LoVo (cell line): ENCODE results near the gene TECPR2.

Source experiments
- DNase-seq: peaks from one replicate; pipeline ENCODE4 v3.0.0-alpha.2; 2016; ENCODE audit warnings: low spot score

TECPR2 gene

GRCh38 chr14:102373110-102373509 lies 10.4 kb downstream of the TECPR2 start:
- DNase-seq: no peak

GRCh38 chr14:102374264-102374663 lies 11.5 kb downstream of the TECPR2 start:
- no peak for DNase-seq

GRCh38 chr14:102375119-102375518 lies 12.4 kb downstream of the TECPR2 start:
- DNase-seq: no peak

GRCh38 chr14:102377696-102378095 lies 15.0 kb downstream of the TECPR2 start:
- DNase-seq: no peak

GRCh38 chr14:102378830-102379229 lies 16.1 kb downstream of the TECPR2 start:
- DNase-seq: no peak

GRCh38 chr14:102387086-102387485 lies 24.3 kb downstream of the TECPR2 start:
- no peak for DNase-seq

GRCh38 chr14:102389246-102389645 lies 26.5 kb downstream of the TECPR2 start:
- DNase-seq: no peak

GRCh38 chr14:102390064-102390855 lies 27.5 kb downstream of the TECPR2 start:
- no peak for DNase-seq

- DNase-seq: no peak
Observed at GRCh38 chr14:102392506-102392905, 29.8 kb downstream of the TECPR2 start.

GRCh38 chr14:102394717-102395375 lies 32.1 kb downstream of the TECPR2 start:
- no peak for DNase-seq

- no peak for DNase-seq
Observed at GRCh38 chr14:102396521-102396920, 33.8 kb downstream of the TECPR2 start.

GRCh38 chr14:102403028-102403427 lies 40.3 kb downstream of the TECPR2 start:
- no peak for DNase-seq

- DNase-seq: no peak
Observed at GRCh38 chr14:102407258-102407657, 44.5 kb downstream of the TECPR2 start.

- no peak for DNase-seq
Observed at GRCh38 chr14:102408724-102409123, 46.0 kb downstream of the TECPR2 start.

GRCh38 chr14:102415671-102416070 lies 52.9 kb downstream of the TECPR2 start:
- no peak for DNase-seq

GRCh38 chr14:102417001-102417431 lies 54.3 kb downstream of the TECPR2 start:
- no peak for DNase-seq

- DNase-seq: no peak
Observed at GRCh38 chr14:102417646-102418045, 54.9 kb downstream of the TECPR2 start.

GRCh38 chr14:102418169-102418852 lies 55.6 kb downstream of the TECPR2 start:
- DNase-seq: no peak

GRCh38 chr14:102418853-102419240 lies 56.1 kb downstream of the TECPR2 start:
- no peak for DNase-seq

- no peak for DNase-seq
Observed at GRCh38 chr14:102419276-102419675, 56.5 kb downstream of the TECPR2 start.

- no peak for DNase-seq
Observed at GRCh38 chr14:102419716-102420115, 57.0 kb downstream of the TECPR2 start.

GRCh38 chr14:102421411-102422057 lies 58.8 kb downstream of the TECPR2 start:
- no peak for DNase-seq
